ENCODE data around the gene TMEM161A. TPM values are rescaled to one million over a fixed set of nuclear protein-coding genes. Genes with fewer than 3 reads are reported as not detected.
"Not testable (repeated sequence)": the region's sequence is repeated elsewhere in the genome, so short reads cannot be mapped to it uniquely, and the experiment has no call there.

TMEM161A gene
- polyA plus RNA-seq, 1 donor from 2014 or later: 19.5 TPM

DNA sequence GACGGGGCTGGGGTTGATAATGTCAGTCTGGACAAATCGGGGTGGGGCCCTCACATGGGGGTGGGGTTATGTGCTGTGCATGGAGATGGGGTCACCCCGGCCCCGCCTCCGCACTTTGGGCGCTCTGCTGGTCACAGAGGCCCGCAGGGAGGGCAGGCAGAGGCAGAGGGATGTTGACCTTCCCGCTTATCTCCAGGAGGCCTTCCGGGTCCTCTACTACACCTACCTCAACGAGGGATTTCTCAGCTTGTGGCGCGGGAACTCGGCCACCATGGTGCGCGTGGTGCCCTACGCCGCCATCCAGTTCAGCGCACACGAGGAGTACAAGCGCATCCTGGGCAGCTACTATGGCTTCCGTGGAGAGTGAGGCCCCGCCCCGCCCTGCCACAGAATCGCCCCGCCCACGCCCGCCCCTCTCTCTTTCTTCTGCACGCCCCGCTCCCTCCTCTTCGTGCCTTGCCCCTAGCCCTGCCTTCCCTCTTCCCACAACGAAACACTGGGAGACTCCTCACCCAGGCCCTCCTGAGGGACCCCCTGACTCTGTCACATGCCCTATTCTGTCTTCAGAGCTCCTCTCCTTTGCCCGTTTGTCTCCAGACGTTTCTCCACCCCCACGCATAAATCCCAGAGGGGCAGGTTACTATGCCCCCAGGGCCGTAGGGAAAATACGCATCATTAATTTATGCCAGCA, 32.8 kb downstream of the TMEM161A start:
- no peak overlapping the region for H3K27ac ChIP-seq (ENCODE audit: low read length)
- H4K20me1 ChIP-seq (ENCODE audit: insufficient read depth): no peaks in the 10 kb centered on the region
- no peak overlapping the region for H3K9ac ChIP-seq (ENCODE audit: low read length)
- H3K4me3 ChIP-seq (ENCODE audit: low read length): no peak overlapping the region
- no peaks in the 10 kb centered on the region for H3K27me3 ChIP-seq (ENCODE audit: insufficient read depth, low read depth, low read length)
- TF ChIP-seq TAF1 (IDR thresholded peaks at IDR 0.05; ENCODE audit: low read depth) (no peak), SMC3 (conservative IDR thresholded peaks at IDR 0.05; ENCODE audit: poor library complexity) (no peak), MXI1 (conservative IDR thresholded peaks at IDR 0.05; ENCODE audit: poor library complexity, severe bottlenecking) (no peak), EZH2 (IDR thresholded peaks at IDR 0.05; ENCODE audit: borderline replicate concordance, insufficient read depth, low read length, poor library complexity, severe bottlenecking) (no peak), RAD21 (conservative IDR thresholded peaks at IDR 0.05) (no peak), POLR2AphosphoS5 (IDR thresholded peaks at IDR 0.05) (no peak), EP300 (conservative IDR thresholded peaks at IDR 0.05; ENCODE audit: poor library complexity, severe bottlenecking) (no peak)
- TF ChIP-seq, protein P1, sequence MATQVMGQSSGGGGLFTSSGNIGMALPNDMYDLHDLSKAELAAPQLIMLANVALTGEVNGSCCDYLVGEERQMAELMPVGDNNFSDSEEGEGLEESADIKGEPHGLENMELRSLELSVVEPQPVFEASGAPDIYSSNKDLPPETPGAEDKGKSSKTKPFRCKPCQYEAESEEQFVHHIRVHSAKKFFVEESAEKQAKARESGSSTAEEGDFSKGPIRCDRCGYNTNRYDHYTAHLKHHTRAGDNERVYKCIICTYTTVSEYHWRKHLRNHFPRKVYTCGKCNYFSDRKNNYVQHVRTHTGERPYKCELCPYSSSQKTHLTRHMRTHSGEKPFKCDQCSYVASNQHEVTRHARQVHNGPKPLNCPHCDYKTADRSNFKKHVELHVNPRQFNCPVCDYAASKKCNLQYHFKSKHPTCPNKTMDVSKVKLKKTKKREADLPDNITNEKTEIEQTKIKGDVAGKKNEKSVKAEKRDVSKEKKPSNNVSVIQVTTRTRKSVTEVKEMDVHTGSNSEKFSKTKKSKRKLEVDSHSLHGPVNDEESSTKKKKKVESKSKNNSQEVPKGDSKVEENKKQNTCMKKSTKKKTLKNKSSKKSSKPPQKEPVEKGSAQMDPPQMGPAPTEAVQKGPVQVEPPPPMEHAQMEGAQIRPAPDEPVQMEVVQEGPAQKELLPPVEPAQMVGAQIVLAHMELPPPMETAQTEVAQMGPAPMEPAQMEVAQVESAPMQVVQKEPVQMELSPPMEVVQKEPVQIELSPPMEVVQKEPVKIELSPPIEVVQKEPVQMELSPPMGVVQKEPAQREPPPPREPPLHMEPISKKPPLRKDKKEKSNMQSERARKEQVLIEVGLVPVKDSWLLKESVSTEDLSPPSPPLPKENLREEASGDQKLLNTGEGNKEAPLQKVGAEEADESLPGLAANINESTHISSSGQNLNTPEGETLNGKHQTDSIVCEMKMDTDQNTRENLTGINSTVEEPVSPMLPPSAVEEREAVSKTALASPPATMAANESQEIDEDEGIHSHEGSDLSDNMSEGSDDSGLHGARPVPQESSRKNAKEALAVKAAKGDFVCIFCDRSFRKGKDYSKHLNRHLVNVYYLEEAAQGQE (IDR thresholded peaks at IDR 0.05; ENCODE audit: borderline replicate concordance): no peak
- TF ChIP-seq, protein P2, sequence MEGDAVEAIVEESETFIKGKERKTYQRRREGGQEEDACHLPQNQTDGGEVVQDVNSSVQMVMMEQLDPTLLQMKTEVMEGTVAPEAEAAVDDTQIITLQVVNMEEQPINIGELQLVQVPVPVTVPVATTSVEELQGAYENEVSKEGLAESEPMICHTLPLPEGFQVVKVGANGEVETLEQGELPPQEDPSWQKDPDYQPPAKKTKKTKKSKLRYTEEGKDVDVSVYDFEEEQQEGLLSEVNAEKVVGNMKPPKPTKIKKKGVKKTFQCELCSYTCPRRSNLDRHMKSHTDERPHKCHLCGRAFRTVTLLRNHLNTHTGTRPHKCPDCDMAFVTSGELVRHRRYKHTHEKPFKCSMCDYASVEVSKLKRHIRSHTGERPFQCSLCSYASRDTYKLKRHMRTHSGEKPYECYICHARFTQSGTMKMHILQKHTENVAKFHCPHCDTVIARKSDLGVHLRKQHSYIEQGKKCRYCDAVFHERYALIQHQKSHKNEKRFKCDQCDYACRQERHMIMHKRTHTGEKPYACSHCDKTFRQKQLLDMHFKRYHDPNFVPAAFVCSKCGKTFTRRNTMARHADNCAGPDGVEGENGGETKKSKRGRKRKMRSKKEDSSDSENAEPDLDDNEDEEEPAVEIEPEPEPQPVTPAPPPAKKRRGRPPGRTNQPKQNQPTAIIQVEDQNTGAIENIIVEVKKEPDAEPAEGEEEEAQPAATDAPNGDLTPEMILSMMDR (IDR thresholded peaks at IDR 0.05; ENCODE audit: poor library complexity, severe bottlenecking): no peak
- no peaks in the 10 kb centered on the region for H3K9me3 ChIP-seq (ENCODE audit: low read length)
- H2AFZ ChIP-seq (ENCODE audit: low read depth, low read length): no peak overlapping the region
- no peaks in the 10 kb centered on the region for H3K36me3 ChIP-seq (ENCODE audit: insufficient read depth, low read length)
- no peaks in the 10 kb centered on the region for H3F3A ChIP-seq (ENCODE audit: insufficient read depth, low read length, poor library complexity, severe bottlenecking)
- no peak overlapping the region for H3K4me2 ChIP-seq (ENCODE audit: low read length)
- H3K79me2 ChIP-seq (replicated peaks; ENCODE audit: insufficient read depth, low read length): no peaks in the 10 kb centered on the region
- no peaks in the 10 kb centered on the region for H3K9me2 ChIP-seq (ENCODE audit: insufficient read depth, low read length)

DNA sequence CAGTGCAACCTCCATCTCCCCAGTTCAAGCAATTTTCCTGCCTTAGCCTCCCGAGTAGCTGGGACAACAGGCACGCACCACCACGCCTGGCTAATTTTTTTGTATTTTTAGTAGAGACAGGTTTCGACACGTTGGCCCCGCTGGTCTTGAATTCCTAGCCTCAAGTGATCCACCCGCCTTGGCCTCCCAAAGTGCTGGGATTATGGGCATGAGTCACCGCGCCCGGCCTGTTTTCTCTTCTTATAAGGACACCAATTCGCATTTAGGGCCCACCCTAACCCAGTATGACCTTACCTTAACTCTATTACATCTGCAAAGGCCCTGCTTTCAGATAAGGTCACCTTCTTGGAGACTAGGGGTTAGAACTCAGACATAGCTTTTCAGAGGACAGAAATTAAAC, 35.1 kb downstream of the TMEM161A start:
- no peaks in the 10 kb centered on the region for H3K36me3 ChIP-seq (ENCODE audit: insufficient read depth, low read length)
- TF ChIP-seq, protein P2 (IDR thresholded peaks at IDR 0.05; ENCODE audit: poor library complexity, severe bottlenecking): no peak
- TF ChIP-seq EP300 (conservative IDR thresholded peaks at IDR 0.05; ENCODE audit: poor library complexity, severe bottlenecking) (no peak), MXI1 (conservative IDR thresholded peaks at IDR 0.05; ENCODE audit: poor library complexity, severe bottlenecking) (no peak), POLR2AphosphoS5 (IDR thresholded peaks at IDR 0.05) (no peak), TAF1 (IDR thresholded peaks at IDR 0.05; ENCODE audit: low read depth) (no peak), SMC3 (conservative IDR thresholded peaks at IDR 0.05; ENCODE audit: poor library complexity) (no peak), RAD21 (conservative IDR thresholded peaks at IDR 0.05) (no peak), EZH2 (IDR thresholded peaks at IDR 0.05; ENCODE audit: borderline replicate concordance, insufficient read depth, low read length, poor library complexity, severe bottlenecking) (no peak)
- TF ChIP-seq, protein P1 (IDR thresholded peaks at IDR 0.05; ENCODE audit: borderline replicate concordance): no peak
- no peak overlapping the region for H2AFZ ChIP-seq (ENCODE audit: low read depth, low read length)
- H3F3A ChIP-seq (ENCODE audit: insufficient read depth, low read length, poor library complexity, severe bottlenecking): no peaks in the 10 kb centered on the region
- no peaks in the 10 kb centered on the region for H3K9me3 ChIP-seq (ENCODE audit: low read length)
- H3K4me2 ChIP-seq (ENCODE audit: low read length): no peak overlapping the region
- H3K4me3 ChIP-seq (ENCODE audit: low read length): no peak overlapping the region
- no peaks in the 10 kb centered on the region for H3K9me2 ChIP-seq (ENCODE audit: insufficient read depth, low read length)
- H4K20me1 ChIP-seq (ENCODE audit: insufficient read depth): no peaks in the 10 kb centered on the region
- no peak overlapping the region for H3K9ac ChIP-seq (ENCODE audit: low read length)
- no peaks in the 10 kb centered on the region for H3K79me2 ChIP-seq (replicated peaks; ENCODE audit: insufficient read depth, low read length)
- no peaks in the 10 kb centered on the region for H3K27me3 ChIP-seq (ENCODE audit: insufficient read depth, low read depth, low read length)
- H3K27ac ChIP-seq (ENCODE audit: low read length): no peak overlapping the region

DNA sequence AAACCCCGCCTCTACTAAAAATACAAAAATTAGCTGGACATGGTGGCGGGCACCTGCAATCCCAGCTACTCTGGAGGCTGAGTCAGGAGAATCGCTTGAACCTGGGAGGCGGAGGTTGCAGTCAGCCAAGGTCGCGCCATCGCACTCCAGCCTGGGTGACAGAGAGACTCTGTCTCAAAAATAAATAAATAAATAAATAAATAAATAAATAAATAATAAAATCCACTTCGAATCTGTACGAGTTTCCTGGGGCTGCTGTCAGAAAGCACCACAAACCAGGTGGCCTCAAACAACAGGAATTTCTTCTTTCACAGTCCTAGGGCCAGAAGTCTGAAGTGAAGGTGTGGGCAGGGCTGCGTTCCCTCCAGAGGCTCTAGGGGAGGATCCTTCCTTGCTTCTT, 35.7 kb downstream of the TMEM161A start:
- H3K36me3 ChIP-seq (ENCODE audit: insufficient read depth, low read length): not testable (repeated sequence)

More for the DNA sequence above, 35.7 kb downstream of the TMEM161A start:
- not testable (repeated sequence) for H3F3A ChIP-seq (ENCODE audit: insufficient read depth, low read length, poor library complexity, severe bottlenecking); H3K4me2 ChIP-seq (ENCODE audit: low read length); H3K9ac ChIP-seq (ENCODE audit: low read length); H3K9me3 ChIP-seq (ENCODE audit: low read length); H2AFZ ChIP-seq (ENCODE audit: low read depth, low read length); H3K4me3 ChIP-seq (ENCODE audit: low read length); H3K9me2 ChIP-seq (ENCODE audit: insufficient read depth, low read length); H3K27ac ChIP-seq (ENCODE audit: low read length); H3K79me2 ChIP-seq (replicated peaks; ENCODE audit: insufficient read depth, low read length); H4K20me1 ChIP-seq (ENCODE audit: insufficient read depth); H3K27me3 ChIP-seq (ENCODE audit: insufficient read depth, low read depth, low read length)

All from neural cell (in vitro differentiated cells).